Activated T-helper 1 cell treated with anti-CD3 and anti-CD28 coated beads, Interleukin-2, amount 50 U/mL, for 16 hours (primary cell): ENCODE results near the gene MBD3L2.
"Not testable (repeated sequence)": the region's sequence is repeated elsewhere in the genome, so short reads cannot be mapped to it uniquely, and the experiment has no call there.

Experiments used
- DNase-seq, 2 donors: peaks; one replicate each; pipeline ENCODE4 v3.0.0-alpha.2; 2020; ENCODE audit warnings: low read depth in 1 of 2, low spot score in 1 of 2

MBD3L2 gene

GRCh38 chr19:7059977-7060376, 10.9 kb downstream of the MBD3L2 start:
- not testable (repeated sequence) for DNase-seq

GRCh38 chr19:7063339-7063738, 14.2 kb downstream of the MBD3L2 start:
- DNase-seq: no peak

GRCh38 chr19:7063764-7064418, 14.8 kb downstream of the MBD3L2 start:
- no peak for DNase-seq

GRCh38 chr19:7067122-7067521, 18.0 kb downstream of the MBD3L2 start:
- DNase-seq: not testable (repeated sequence)

- no peak for DNase-seq
Measured at GRCh38 chr19:7067716-7068115, 18.6 kb downstream of the MBD3L2 start.

GRCh38 chr19:7068599-7068998, 19.5 kb downstream of the MBD3L2 start:
- no peak for DNase-seq

GRCh38 chr19:7069042-7069903, 20.2 kb downstream of the MBD3L2 start, which contains the start of gene ZNF557:
Gene ZNF557, plus strand, starts transcription at chr19:7069703. Its CDS starts 5,372 bp downstream, at chr19:7075075.
- DNase-seq: peak; percentile 96 to 98

GRCh38 chr19:7069904-7070226, 20.7 kb downstream of the MBD3L2 start:
- no peak for DNase-seq

GRCh38 chr19:7072541-7072940, 23.4 kb downstream of the MBD3L2 start:
- no peak for DNase-seq

GRCh38 chr19:7074705-7075282, 25.7 kb downstream of the MBD3L2 start:
- DNase-seq: no peak

GRCh38 chr19:7076151-7076550, 27.0 kb downstream of the MBD3L2 start:
- DNase-seq: no peak

GRCh38 chr19:7078008-7078407, 28.9 kb downstream of the MBD3L2 start:
- DNase-seq: no peak

- no peak for DNase-seq
Measured at GRCh38 chr19:7083076-7083956, 34.2 kb downstream of the MBD3L2 start.

GRCh38 chr19:7088999-7089398, 39.9 kb downstream of the MBD3L2 start:
- DNase-seq: no peak

GRCh38 chr19:7098096-7098495, 49.0 kb downstream of the MBD3L2 start:
- DNase-seq: no peak

GRCh38 chr19:7098701-7099596, 49.8 kb downstream of the MBD3L2 start:
- peak; percentile 78 to 80 for DNase-seq

- DNase-seq: peak in 1 of 2 donors; percentile 30
Measured at GRCh38 chr19:7099597-7099921, 50.4 kb downstream of the MBD3L2 start.
